ENCODE data around the gene NTSR1. TPM values are rescaled to one million over a fixed set of nuclear protein-coding genes. Genes with fewer than 3 reads are reported as not detected.

NTSR1 gene
- total and polyA plus RNA-seq, 7 donors, result 0.01 to 0.08 (median 0.05) TPM; not detected in 3

DNA sequence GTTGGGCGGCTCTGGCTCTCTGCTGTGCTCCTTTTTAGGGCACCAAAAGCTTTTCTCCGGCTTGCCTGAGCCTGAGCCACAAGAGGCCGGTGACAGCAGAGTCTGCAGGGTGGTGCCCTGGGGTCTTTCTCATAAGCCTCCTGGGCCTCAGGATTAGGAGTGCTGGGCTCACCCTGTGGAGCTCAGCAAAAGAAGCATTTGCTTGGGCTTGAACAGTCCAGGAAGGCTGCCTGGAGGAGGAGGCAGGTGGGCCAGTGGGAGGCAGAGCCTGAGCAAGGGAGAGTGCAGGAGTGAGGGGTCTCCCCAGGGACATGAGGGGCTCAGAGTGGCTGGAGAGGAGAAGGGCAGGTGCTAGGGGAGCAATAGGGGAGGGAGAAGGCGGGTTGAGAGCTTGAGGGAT, 54.8 kb downstream of the NTSR1 start:
- Histone ChIP-seq H3K4me3 (no peak overlapping the region), H3K9me3 (no peaks in the 10 kb centered on the region), H3K4me1 (no peaks in the 10 kb centered on the region), H3K36me3 (ENCODE audit: insufficient read depth in 1 of 2, low read depth in 1 of 2) (no peaks in the 10 kb centered on the region), H3K27ac (no peak overlapping the region), H3K27me3 (ENCODE audit: insufficient read depth in 3 of 3, low read length in 2 of 3) (peaks cover 0 to 49% (median 14%) of the 10 kb centered on the region in 3 donors)
- no peak for ATAC-seq
- no peak for TF ChIP-seq CTCF (IDR thresholded peaks at IDR 0.05)
- 92 to 100% (median 95%) methylated on average over 3 to 4 of the region's 4 CpGs for whole genome bisulfite sequencing, 3 donors
- DNase-seq, result peak in 1 of 2 donors; percentile 1
- intact Hi-C loops (cut with DNase I), result no loop called here

DNA sequence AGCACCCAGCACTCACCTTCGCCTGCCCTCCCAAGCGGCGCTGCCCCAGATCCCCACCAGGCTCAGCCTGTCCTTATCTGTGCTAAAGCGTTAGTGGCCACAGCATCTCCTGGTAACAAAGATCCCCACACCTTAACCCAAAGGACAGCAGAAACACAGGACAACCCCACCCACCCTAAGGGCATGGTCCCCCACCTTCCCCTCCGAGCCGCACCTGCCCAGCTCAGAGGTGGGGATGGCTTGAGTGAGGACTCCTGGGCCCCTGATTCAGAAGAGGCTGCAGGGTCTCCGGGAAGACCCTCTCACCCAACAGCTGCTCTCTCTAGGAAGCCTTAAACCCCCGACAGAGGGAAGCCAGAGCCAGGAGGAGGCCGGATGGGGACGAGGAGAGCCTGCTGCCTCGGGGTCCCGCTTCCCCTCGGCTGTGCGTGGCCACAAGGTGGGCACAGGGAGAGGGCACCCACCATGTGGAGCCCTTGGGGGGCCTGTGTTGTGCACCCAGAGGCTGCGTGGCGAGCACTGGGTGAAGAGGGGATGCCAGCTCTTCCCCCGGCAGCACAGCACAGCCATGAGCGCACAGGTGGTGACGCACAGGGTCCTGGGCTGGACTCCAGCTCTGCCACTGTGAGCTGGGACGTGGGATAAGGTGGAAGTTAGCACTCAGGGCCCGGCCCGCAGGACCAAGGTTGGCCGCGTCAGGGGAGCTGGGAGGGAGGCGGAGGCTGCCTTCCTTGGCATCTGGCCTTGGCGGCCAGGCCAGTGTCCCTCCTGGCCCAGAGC, 55.7 kb downstream of the NTSR1 start:
- no peak overlapping the region for H3K27ac ChIP-seq
- H3K27me3 ChIP-seq (ENCODE audit: insufficient read depth in 3 of 3, low read length in 2 of 3), result peaks cover 0 to 46% (median 14%) of the 10 kb centered on the region in 3 donors
- ATAC-seq (no peak), DNase-seq (peak; percentile 6 to 45)
- WGBS, 3 donors, result 76 to 84% (median 84%) methylated on average over 23 to 26 of the region's 26 CpGs
- H3K4me3 ChIP-seq, result no peak overlapping the region
- no peaks in the 10 kb centered on the region for H3K36me3 ChIP-seq (ENCODE audit: insufficient read depth in 1 of 2, low read depth in 1 of 2)
- no peaks in the 10 kb centered on the region for H3K4me1 ChIP-seq
- intact Hi-C loops (cut with DNase I), result no loop called here
- no peaks in the 10 kb centered on the region for H3K9me3 ChIP-seq
- TF ChIP-seq CTCF (IDR thresholded peaks at IDR 0.05), result no peak

DNA sequence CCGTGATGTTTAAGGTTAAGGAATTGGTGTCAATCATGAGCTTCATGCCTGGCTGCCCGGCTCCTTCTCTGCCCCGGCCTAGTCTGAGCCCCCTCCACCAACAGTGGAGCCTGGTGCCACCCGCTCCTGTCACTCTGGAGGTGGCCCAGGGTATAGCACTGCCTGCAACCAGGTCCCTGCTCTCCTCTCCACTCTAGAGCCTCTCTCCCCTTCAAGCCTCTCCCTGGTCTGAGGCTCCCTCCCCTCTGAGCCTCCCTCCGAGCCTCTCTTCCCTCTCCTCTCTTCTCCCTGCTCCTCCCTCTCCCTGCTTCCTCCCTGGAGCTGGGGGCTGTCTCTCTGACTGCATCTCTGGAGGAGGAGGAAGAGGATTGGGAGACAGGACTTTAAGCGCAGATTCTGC, 56.4 kb downstream of the NTSR1 start:
- Histone ChIP-seq H3K9me3 (no peaks in the 10 kb centered on the region), H3K4me1 (no peaks in the 10 kb centered on the region), H3K36me3 (ENCODE audit: insufficient read depth in 1 of 2, low read depth in 1 of 2) (no peaks in the 10 kb centered on the region), H3K27ac (no peak overlapping the region), H3K27me3 (ENCODE audit: insufficient read depth in 3 of 3, low read length in 2 of 3) (peaks cover 0 to 48% (median 14%) of the 10 kb centered on the region in 3 donors), H3K4me3 (no peak overlapping the region)
- no peak for TF ChIP-seq CTCF (IDR thresholded peaks at IDR 0.05)
- 66 to 74% (median 74%) methylated on average over 6 of the region's 6 CpGs for WGBS, 3 donors
- no peak for ATAC-seq
- no peak for DNase-seq
- intact Hi-C loops (cut with DNase I), result loop anchor here in 1 of 2 donors (5.0 kb wide), 1 partner anchor 48 kb away; no protein-coding TSS in a partner anchor

DNA sequence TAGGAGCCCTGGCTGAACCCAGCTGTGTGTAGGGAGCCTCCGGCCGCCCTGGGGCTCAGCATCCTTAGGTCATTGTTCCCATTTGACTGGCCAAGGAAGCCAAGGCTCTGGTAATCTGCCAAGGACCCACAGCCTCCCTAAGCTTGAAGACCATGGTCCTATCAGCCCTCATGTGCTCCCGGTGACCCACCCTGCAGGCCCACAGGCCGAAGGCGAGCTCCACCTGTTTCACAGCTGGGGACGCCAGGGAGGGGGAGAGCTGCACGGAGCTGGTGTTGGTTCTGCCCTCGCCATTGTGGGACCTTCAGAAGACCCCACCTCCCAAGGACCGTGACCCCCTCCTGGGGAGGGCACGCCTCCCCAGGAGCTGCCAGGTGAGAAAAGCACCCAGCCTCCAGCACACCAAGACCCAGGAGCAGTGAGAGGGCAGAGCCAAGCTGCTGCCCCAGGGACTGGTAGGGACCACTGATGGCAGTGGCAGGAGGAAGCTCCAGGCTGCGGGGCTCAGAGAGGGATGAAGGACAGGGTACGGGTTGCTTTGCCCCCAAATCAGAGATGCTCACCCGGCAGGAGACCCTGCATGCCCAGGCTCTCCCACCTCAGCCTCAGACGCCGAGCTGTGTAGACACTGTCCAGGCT, 56.9 kb downstream of the NTSR1 start:
- Histone ChIP-seq H3K9me3 (no peaks in the 10 kb centered on the region), H3K36me3 (ENCODE audit: insufficient read depth in 1 of 2, low read depth in 1 of 2) (no peaks in the 10 kb centered on the region), H3K27ac (no peak overlapping the region), H3K4me1 (no peaks in the 10 kb centered on the region), H3K27me3 (ENCODE audit: insufficient read depth in 3 of 3, low read length in 2 of 3) (peaks cover 0 to 52% (median 17%) of the 10 kb centered on the region in 3 donors), H3K4me3 (no peak overlapping the region)
- ATAC-seq, result no peak
- no peak for TF ChIP-seq CTCF (IDR thresholded peaks at IDR 0.05)
- intact Hi-C loops (cut with DNase I), result loop anchor here in 1 of 2 donors (5.0 kb wide), 1 partner anchor 48 kb away; no protein-coding TSS in a partner anchor
- peak; percentile 8 to 28 for DNase-seq
- WGBS, 3 donors, result 80 to 81% (median 81%) methylated on average over 13 to 15 of the region's 15 CpGs
